A549 (cell line): ENCODE measurements around the gene IRF1. TPM values are rescaled to one million over a fixed set of nuclear protein-coding genes. Genes with fewer than 3 reads are reported as not detected.

ENCODE experiments used
- ATAC-seq, 2 experiments: fragments of 200-7000 bp in 1 of 2; fragments of >200 bp in 1 of 2; cut with Nextera tagmentation in 1 of 2; cut with Tn5 transposase in 1 of 2; 3 replicates each; pipeline versions ENCODE4 v1.8.0 to v1.9.1; 2018 to 2020; ENCODE audit warnings: mild to moderate bottlenecking in 1 of 2, moderate library complexity in 1 of 2
- CTCF ChIA-PET: fragments of 300-600 bp; sonication (Branson Sonifier 250); formaldehyde crosslinking; extraction: SDS; loops from one replicate; lab custom pipeline; 2021; ENCODE audit warnings: antibody characterized with exemption, inconsistent platforms; lab: Yijun Ruan, JAX
- POLR2A ChIA-PET: fragments of 350-600 bp; formaldehyde crosslinking; extraction: SDS; loops from one replicate; lab custom pipeline; 2021; ENCODE audit warnings: antibody characterized with exemption, inconsistent platforms; lab: Yijun Ruan, JAX
- DNase-seq, 2 experiments: peaks; one replicate each; pipeline versions ENCODE4 v3.0.0 to v3.0.0-alpha.2; 2011 to 2016; ENCODE audit warnings: low read depth in 1 of 2, low spot score in 1 of 2
- FAIRE-seq: peaks from 2 replicates; lab custom pipeline; 2011; peaks lifted over from hg19 to GRCh38; lab: Jason Lieb, UNC
- H3K27ac ChIP-seq, 2 experiments: fragments of >200 bp; sonication (Bioruptor Twin); formaldehyde crosslinking; 3 replicates each; pipeline ENCODE4 v1.5.1; 2016 to 2017
- H3K4me1 ChIP-seq: fragments of >200 bp; sonication (Bioruptor Twin); formaldehyde crosslinking; 3 replicates; pipeline ENCODE4 v1.6.1; 2016
- H3K4me2 ChIP-seq: fragments of >200 bp; sonication (Bioruptor Twin); formaldehyde crosslinking; 3 replicates; pipeline ENCODE4 v1.6.1; 2016
- H3K4me3 ChIP-seq: fragments of >200 bp; sonication (Bioruptor Twin); formaldehyde crosslinking; 3 replicates; pipeline ENCODE4 v1.5.1; 2016
- H3K9me3 ChIP-seq: fragments of >200 bp; sonication (Bioruptor Twin); formaldehyde crosslinking; 3 replicates; pipeline ENCODE4 v1.6.1; 2016
- ATOH8 ChIP-seq: fragments of 250-450 bp; sonication (Bioruptor Pico); IDR thresholded peaks from 2 replicates; pipeline ENCODE4 v1.5.0; 2020; ENCODE audit warnings: low read depth, mild to moderate bottlenecking, moderate library complexity
- BHLHE40 ChIP-seq: IDR thresholded peaks from 2 replicates; pipeline ENCODE4 v1.6.1; 2012; ENCODE audit warnings: low read depth, low read length, inconsistent platforms
- CBX2 ChIP-seq: fragments of 200-600 bp; sonication (generic); IDR thresholded peaks from 2 replicates; pipeline ENCODE4 v1.6.1; 2016; ENCODE audit warnings: low read depth, mild to moderate bottlenecking, borderline replicate concordance
- CHD2 ChIP-seq: fragments of 150-350 bp; IDR thresholded peaks from 2 replicates; pipeline ENCODE4 v1.6.1; 2014; ENCODE audit warnings: low read length; ENCODE audit not compliant: partially characterized antibody
- CHD4 ChIP-seq: fragments of 200-600 bp; sonication (generic); IDR thresholded peaks from 2 replicates; pipeline ENCODE4 v1.6.1; 2016; ENCODE audit warnings: antibody characterized with exemption, mild to moderate bottlenecking, borderline replicate concordance
- ESRRA ChIP-seq: fragments of 150-350 bp; IDR thresholded peaks from 2 replicates; pipeline ENCODE4 v1.6.1; 2014; ENCODE audit warnings: mild to moderate bottlenecking, low read length, borderline replicate concordance
- FOSL2 ChIP-seq, 2 experiments: fragments of 450-650 bp in 1 of 2; fragments of >200 bp in 1 of 2; sonication (Bioruptor Twin) in 1 of 2; formaldehyde crosslinking; IDR thresholded peaks; 2 replicates each; pipeline versions ENCODE4 v1.5.0 to v1.6.1; 2016 to 2020; ENCODE audit warnings: mild to moderate bottlenecking in 1 of 2, moderate library complexity in 1 of 2
- GATA3 ChIP-seq: IDR thresholded peaks from 2 replicates; pipeline ENCODE4 v1.6.1; 2012; ENCODE audit warnings: borderline replicate concordance
- HDAC2 ChIP-seq: fragments of 200-600 bp; sonication (generic); IDR thresholded peaks from 2 replicates; pipeline ENCODE4 v1.6.1; 2016
- HEYL ChIP-seq: fragments of 250-450 bp; sonication (Bioruptor Pico); IDR thresholded peaks from 2 replicates; pipeline ENCODE4 v1.8.0; 2021; ENCODE audit warnings: mild to moderate bottlenecking, moderate library complexity
- HMGXB4 ChIP-seq: fragments of 250-450 bp; sonication (Bioruptor Pico); IDR thresholded peaks from 2 replicates; pipeline ENCODE4 v1.5.0; 2021; ENCODE audit warnings: mild to moderate bottlenecking, moderate library complexity, borderline replicate concordance
- HOXA7 ChIP-seq: fragments of 250-450 bp; sonication (Bioruptor Pico); IDR thresholded peaks from 2 replicates; pipeline ENCODE4 v1.5.0; 2020; ENCODE audit warnings: mild to moderate bottlenecking, moderate library complexity
- HOXB13 ChIP-seq: fragments of 250-450 bp; sonication (Bioruptor Pico); IDR thresholded peaks from 2 replicates; pipeline ENCODE4 v1.5.0; 2020; ENCODE audit warnings: low read depth, mild to moderate bottlenecking, moderate library complexity
- JUNB ChIP-seq: fragments of >200 bp; sonication (Bioruptor Twin); formaldehyde crosslinking; IDR thresholded peaks from 2 replicates; pipeline ENCODE4 v1.6.1; 2016
- KDM5A ChIP-seq: fragments of 200-600 bp; sonication (generic); IDR thresholded peaks from 2 replicates; pipeline ENCODE4 v1.6.1; 2016; ENCODE audit warnings: antibody characterized with exemption, mild to moderate bottlenecking
- MAX ChIP-seq: IDR thresholded peaks from 2 replicates; pipeline ENCODE4 v1.6.1; 2012
- MYC ChIP-seq: IDR thresholded peaks from 2 replicates; pipeline ENCODE4 v1.6.1; 2012; ENCODE audit warnings: mild to moderate bottlenecking, inconsistent platforms, low read length, improper control_type of control experiment, borderline replicate concordance
- PBX3 ChIP-seq: IDR thresholded peaks from 2 replicates; pipeline ENCODE4 v1.6.1; 2012
- PHF8 ChIP-seq: fragments of 200-600 bp; sonication (generic); IDR thresholded peaks from 2 replicates; pipeline ENCODE4 v1.6.1; 2016; ENCODE audit warnings: low read depth, mild to moderate bottlenecking, antibody characterized with exemption, moderate library complexity, borderline replicate concordance
- POLR2A ChIP-seq: IDR thresholded peaks from 2 replicates; pipeline ENCODE4 v1.6.1; 2012; ENCODE audit warnings: mild to moderate bottlenecking, low read length
- RAD21 ChIP-seq, 2 experiments: fragments of >200 bp in 1 of 2; sonication (Bioruptor Twin) in 1 of 2; formaldehyde crosslinking in 1 of 2; IDR thresholded peaks in 1 of 2; conservative IDR thresholded peaks in 1 of 2; 2 replicates in 1 of 2; 3 replicates in 1 of 2; pipeline ENCODE4 v1.6.1; 2012 to 2018; ENCODE audit warnings: inconsistent platforms in 1 of 2
- RARB ChIP-seq: fragments of 250-450 bp; sonication (Bioruptor Pico); IDR thresholded peaks from 2 replicates; pipeline ENCODE4 v1.8.0; 2021; ENCODE audit warnings: mild to moderate bottlenecking, moderate library complexity
- REST ChIP-seq: fragments of 200-600 bp; sonication (generic); IDR thresholded peaks from 2 replicates; pipeline ENCODE4 v1.6.1; 2016; ENCODE audit warnings: antibody characterized with exemption, mild to moderate bottlenecking, moderate library complexity
- TFCP2L1 ChIP-seq: fragments of 250-450 bp; sonication (Bioruptor Pico); IDR thresholded peaks from 2 replicates; pipeline ENCODE4 v1.5.0; 2021; ENCODE audit warnings: mild to moderate bottlenecking
- WGBS: methylation state at CpG from one replicate; pipeline ENCODE4 v1.1.6; 2017; ENCODE audit errors: missing lambda C conversion rate; 5-methylcytosine and 5-hydroxymethylcytosine counted together
- polyA plus RNA-seq, 4 experiments: library from polyadenylated mRNA; depleted of rRNA in 3 of 4; stranded (reverse); fragments of >200 nt; fragmentation: RNase III in 1 of 4; extraction: RNeasy Plus Mini Kit Qiagen cat#74134 plus additional on column Dnase treatment in 1 of 4; gene quantifications; 2 replicates in 3 of 4; 3 replicates in 1 of 4; pipeline ENCODE4 v1.2.3, GENCODE V29; 2011 to 2017

Gene IRF1
- polyA plus RNA-seq, 2 of the 4 experiments (the other 2 are of a cell fraction): 10.9 to 13.3 TPM

DNA sequence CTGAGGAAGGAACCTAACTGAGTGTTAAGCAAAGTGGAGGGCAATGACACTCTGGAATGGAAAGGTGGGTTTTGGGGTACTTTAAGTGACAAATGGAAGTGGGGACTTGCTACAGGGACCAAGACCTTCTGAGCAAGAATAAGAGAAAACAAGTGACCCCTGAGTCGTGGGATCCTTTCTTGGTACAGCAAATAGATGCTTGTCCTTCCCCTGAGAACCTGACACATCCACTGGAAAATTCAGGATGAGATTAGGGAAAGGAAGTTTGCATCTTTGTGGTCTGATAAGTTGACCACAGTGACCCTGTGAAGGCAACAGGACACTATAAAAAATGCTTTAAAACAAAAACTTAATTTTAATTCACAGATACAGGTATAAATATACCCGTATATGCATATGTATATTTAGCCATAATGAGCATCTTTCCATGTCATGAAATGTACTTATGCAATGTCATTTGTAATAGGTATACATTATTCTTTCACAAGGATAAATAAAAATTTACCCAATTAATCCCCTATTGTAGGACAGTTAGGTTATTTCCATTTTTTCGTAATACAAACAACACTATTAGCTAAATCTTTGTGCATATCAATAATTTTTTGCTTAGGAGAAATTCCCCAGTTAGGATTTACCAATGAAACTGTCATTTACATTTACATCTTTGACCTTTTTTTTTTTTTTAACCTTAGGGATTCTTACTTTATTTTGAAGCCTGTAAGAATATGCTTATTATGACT lies 2.0 kb upstream of the IRF1 start:
- WGBS: 81% methylated on average over 3 of the region's 3 CpGs
- Histone ChIP-seq H3K4me1 (peaks cover 40% of the 10 kb centered on the region), H3K9me3 (no peaks in the 10 kb centered on the region), H3K4me2 (no peak overlapping the region), H3K4me3 (no peak overlapping the region), H3K27ac (no peak overlapping the region; a peak in 1 of 6 replicates)
- ChIA-PET CTCF (interaction anchor here (0.6 to 4.8 kb wide), 4 partner anchors 9 to 414 kb away, joined by 3 to 30 read pairs (median 19); no protein-coding TSS in a partner anchor), POLR2A (no interaction called here)
- no peak for TF ChIP-seq RAD21 (conservative IDR thresholded peaks at IDR 0.05 in 1 of 2, IDR thresholded peaks at IDR 0.05 in 1 of 2)
- no peak for TF ChIP-seq ATOH8 (CRISPR knock-in tag)
- no peak for TF ChIP-seq CBX2
- TF ChIP-seq HOXB13: no peak
- no peak for TF ChIP-seq TFCP2L1 (CRISPR knock-in tag)
- no peak for TF ChIP-seq HEYL (CRISPR knock-in tag)
- TF ChIP-seq HMGXB4: no peak
- no peak for TF ChIP-seq HDAC2
- TF ChIP-seq MAX: no peak
- TF ChIP-seq FOSL2 (IDR thresholded peaks at IDR 0.05): no peak
- TF ChIP-seq FOSL2 (CRISPR knock-in tag; IDR thresholded peaks at IDR 0.05): no peak
- no peak for TF ChIP-seq PHF8
- TF ChIP-seq BHLHE40: no peak
- TF ChIP-seq CHD2: no peak
- no peak for TF ChIP-seq GATA3
- TF ChIP-seq HOXA7 (CRISPR knock-in tag): no peak
- no peak for TF ChIP-seq RARB (CRISPR knock-in tag)
- no peak for TF ChIP-seq CHD4
- ATAC-seq (no peak), FAIRE-seq (no peak), DNase-seq (no peak)

DNA sequence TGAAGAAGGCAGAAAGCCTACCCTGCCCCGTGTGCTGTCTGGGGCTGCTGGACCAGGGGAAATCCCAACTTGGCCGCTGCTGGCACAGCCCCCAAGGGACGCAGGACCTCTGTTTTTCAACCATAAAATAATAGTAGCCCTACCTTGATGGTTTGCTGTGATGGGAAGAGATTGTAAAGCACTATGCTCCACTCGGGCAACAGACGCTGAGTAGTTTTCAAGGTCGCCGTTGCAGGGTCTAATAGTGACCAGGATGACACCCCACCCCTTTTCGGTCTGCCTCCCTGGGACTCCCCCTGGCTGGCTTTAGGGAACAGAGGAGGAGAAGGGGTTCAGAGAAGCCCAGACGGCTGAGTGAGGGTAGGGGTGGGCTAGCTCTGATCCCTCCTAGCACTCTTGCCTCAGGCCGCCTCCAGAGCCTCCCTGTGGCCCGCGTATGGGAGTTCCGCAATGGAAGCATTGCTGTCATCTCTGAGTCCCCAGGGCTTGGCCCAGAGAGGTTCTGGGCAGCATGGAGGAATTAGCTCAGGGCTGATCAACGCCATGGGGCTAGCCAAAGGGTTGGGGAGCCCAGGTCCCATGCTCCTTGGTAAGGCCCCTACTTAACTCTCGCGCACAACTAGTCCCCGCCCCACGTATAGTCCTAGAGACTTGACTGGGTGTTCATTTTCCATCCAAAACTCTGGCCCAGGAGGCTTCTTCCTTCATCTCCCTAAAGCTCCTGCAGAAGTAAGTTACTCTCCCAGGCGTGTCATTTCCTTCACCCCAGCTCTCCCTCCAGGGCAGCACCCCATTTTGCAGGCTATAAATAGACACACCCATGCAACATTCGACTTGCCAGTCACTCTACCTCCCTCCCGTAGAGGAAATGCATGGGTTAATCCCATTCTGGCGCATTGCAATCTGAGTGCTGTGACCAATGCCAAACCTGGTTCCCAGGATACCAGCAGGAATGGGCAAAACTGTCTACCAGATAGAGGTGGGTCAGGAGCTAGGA lies 1.1 kb upstream of the IRF1 start:
- ATAC-seq (peak; percentile 1 to 7; a peak in 5 of 6 replicates), FAIRE-seq (no peak), DNase-seq (no peak)
- peak overlapping the region; percentile 94 for H3K4me2 ChIP-seq
- peak overlapping the region; percentile 83 for H3K4me3 ChIP-seq
- H3K27ac ChIP-seq: peak overlapping the region; percentile 92 to 96
- TF ChIP-seq RARB (CRISPR knock-in tag) (no peak), REST (no peak), JUNB (no peak), MYC (no peak), FOSL2 (IDR thresholded peaks at IDR 0.05) (no peak), FOSL2 (CRISPR knock-in tag; IDR thresholded peaks at IDR 0.05) (no peak), HDAC2 (no peak), KDM5A (no peak), GATA3 (no peak), ESRRA (no peak), MAX (no peak), PHF8 (no peak), POLR2A (no peak), PBX3 (no peak)
- no peaks in the 10 kb centered on the region for H3K9me3 ChIP-seq
- ChIA-PET POLR2A (interaction anchor here (0.9 to 2.2 kb wide), 16 partner anchors 8 to 198 kb away, joined by 3 to 32 read pairs (median 8); partner anchors contain the start of genes SLC22A4 and SLC22A5), CTCF (interaction anchor here (1.1 to 4.8 kb wide), 13 partner anchors 10 to 240 kb away, joined by 3 to 30 read pairs (median 14); partner anchors contain the start of gene SLC22A4)
- H3K4me1 ChIP-seq: peaks cover 36% of the 10 kb centered on the region
- 80% methylated on average over 21 of the region's 22 CpGs for WGBS
